ENCODE data around the gene KANSL2. TPM values are rescaled to one million over a fixed set of nuclear protein-coding genes. Genes with fewer than 3 reads are reported as not detected.

Gene KANSL2
- total RNA-seq, 1 experiment from 2014 or later = 41.6 TPM

- Histone ChIP-seq H3K9me3 (ENCODE audit: control insufficient read depth in 1 of 2, insufficient read depth in 1 of 2, low read depth in 1 of 2, low read length in 2 of 2) (no peaks in the 10 kb centered on the region), H3K9me2 (ENCODE audit: insufficient read depth) (no peaks in the 10 kb centered on the region), H3K27ac (ENCODE audit: low read depth, low read length) (no peak overlapping the region), H3K9ac (ENCODE audit: low read length) (no peak overlapping the region), H3K4me3 (replicated peaks in 1 of 2; ENCODE audit: low read depth in 1 of 2, low read length in 2 of 2) (no peak overlapping the region), H2AFZ (ENCODE audit: low read depth, low read length, poor library complexity, severe bottlenecking) (no peak overlapping the region), H4K20me1 (ENCODE audit: insufficient read depth) (no peaks in the 10 kb centered on the region), H3K4me2 (ENCODE audit: low read length) (no peak overlapping the region), H3K4me1 (ENCODE audit: control insufficient read depth in 1 of 2, insufficient read depth in 2 of 2, low read length in 2 of 2) (no peaks in the 10 kb centered on the region), H3K27me3 (ENCODE audit: insufficient read depth, low read length) (no peaks in the 10 kb centered on the region), H3K79me2 (ENCODE audit: insufficient read depth, low read length) (no peaks in the 10 kb centered on the region), H3K36me3 (ENCODE audit: control insufficient read depth in 1 of 2, insufficient read depth in 2 of 2, low read length in 2 of 2) (peaks cover 0 to 7% of the 10 kb centered on the region in 2 experiments; a peak in 1 of 4 replicates)
- DNase-seq (ENCODE audit: low read depth, low spot score) (no peak), ATAC-seq (no peak)
- TF ChIP-seq SRF (IDR thresholded peaks at IDR 0.05; ENCODE audit: low read depth) (no peak), YY1 (IDR thresholded peaks at IDR 0.05; ENCODE audit: extremely low read depth, insufficient replicate concordance, low read depth, low read length) (no peak), REST (IDR thresholded peaks at IDR 0.05; ENCODE audit: low read depth) (no peak), ZBTB33 (IDR thresholded peaks at IDR 0.05; ENCODE audit: extremely low read depth, insufficient replicate concordance, low read length) (no peak), ATF3 (IDR thresholded peaks at IDR 0.05) (no peak)
- ChIA-PET POLR2A (no interaction called here), CTCF (no interaction called here), RAD21 (ENCODE audit: low non-redundant PET in 1 of 2, low total read pairs in 2 of 2, uncharacterized antibody in 2 of 2, unreplicated experiment in 2 of 2) (no interaction called here)
- BruUV-seq (replicated peaks) = no TSS peak
- intact Hi-C loops (cut with micrococcal nuclease) = no loop called here
Measured at GRCh38 chr12:48640854-48641253, 41.2 kb downstream of the KANSL2 start.

All from HCT116 (cell line).